Measurements from ENCODE around the gene IGF1R.

IGF1R gene

GRCh38 chr15:98927022-98927421 lies 278.7 kb downstream of the IGF1R start:
- DNase-seq = no peak

GRCh38 chr15:98927996-98928395 lies 279.7 kb downstream of the IGF1R start:
- no peak for DNase-seq

GRCh38 chr15:98930576-98930975 lies 282.2 kb downstream of the IGF1R start:
- no peak for DNase-seq

- no peak for DNase-seq
Measured at GRCh38 chr15:98931004-98931403, 282.7 kb downstream of the IGF1R start.

GRCh38 chr15:98933406-98933805 lies 285.1 kb downstream of the IGF1R start:
- DNase-seq = no peak

GRCh38 chr15:98935736-98936135 lies 287.4 kb downstream of the IGF1R start:
- no peak for DNase-seq

- DNase-seq = no peak
Measured at GRCh38 chr15:98937413-98938104, 289.2 kb downstream of the IGF1R start.

GRCh38 chr15:98938105-98938417 lies 289.7 kb downstream of the IGF1R start:
- DNase-seq = no peak

- no peak for DNase-seq
Measured at GRCh38 chr15:98938799-98939198, 290.5 kb downstream of the IGF1R start.

GRCh38 chr15:98939311-98940080 lies 291.2 kb downstream of the IGF1R start:
- no peak for DNase-seq

GRCh38 chr15:98941595-98942255 lies 293.4 kb downstream of the IGF1R start:
- DNase-seq = no peak

GRCh38 chr15:98942431-98942830 lies 294.1 kb downstream of the IGF1R start:
- no peak for DNase-seq

- no peak for DNase-seq
Measured at GRCh38 chr15:98943051-98943508, 294.7 kb downstream of the IGF1R start.

- peak; percentile 66 for DNase-seq
Measured at GRCh38 chr15:98943601-98944151, 295.3 kb downstream of the IGF1R start.

- no peak for DNase-seq
Measured at GRCh38 chr15:98946301-98947255, 298.2 kb downstream of the IGF1R start.

GRCh38 chr15:98948456-98948855 lies 300.1 kb downstream of the IGF1R start:
- DNase-seq = no peak

- DNase-seq = no peak
Measured at GRCh38 chr15:98948941-98949340, 300.6 kb downstream of the IGF1R start.

- no peak for DNase-seq
Measured at GRCh38 chr15:98949624-98950023, 301.3 kb downstream of the IGF1R start.

GRCh38 chr15:98950248-98950647 lies 301.9 kb downstream of the IGF1R start:
- DNase-seq = no peak

- no peak for DNase-seq
Measured at GRCh38 chr15:98951004-98951403, 302.7 kb downstream of the IGF1R start.

- no peak for DNase-seq
Measured at GRCh38 chr15:98951493-98952320, 303.4 kb downstream of the IGF1R start.

Measured in right hindlimb (tissue), 1 donor.